ENCODE results near the gene SECTM1.

SECTM1 gene

DNA sequence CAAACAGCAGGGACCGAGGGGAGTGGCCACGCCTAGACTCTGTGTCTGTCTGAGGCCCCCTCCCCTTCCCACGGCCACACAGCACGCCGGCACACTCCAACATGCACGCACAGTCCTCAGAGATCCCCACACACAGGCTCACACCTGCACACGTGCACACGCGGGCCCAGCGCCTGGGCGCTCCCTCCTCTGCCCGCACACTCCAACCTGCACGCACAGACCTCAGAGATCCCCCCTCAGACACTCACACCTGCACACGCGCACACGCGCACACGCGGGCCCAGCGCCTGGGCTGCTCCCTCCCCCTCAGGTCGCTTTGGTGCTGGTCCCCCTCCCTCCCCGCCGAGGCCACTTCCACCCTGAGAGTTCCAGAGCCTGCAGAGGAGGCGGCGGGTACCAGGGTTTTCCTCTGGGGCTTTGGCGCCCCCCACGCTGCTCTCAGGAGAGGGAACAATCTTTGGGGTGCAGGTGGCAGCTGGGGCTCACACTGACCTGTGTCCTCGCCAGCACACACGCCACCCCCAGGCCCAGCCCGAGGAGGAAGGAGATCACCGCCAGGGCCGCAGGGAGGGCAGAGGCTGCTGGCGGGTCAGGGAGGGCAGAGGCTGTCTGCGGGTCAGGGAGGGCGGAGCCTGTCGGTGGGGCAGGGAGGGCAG lies 17.7 kb downstream of the SECTM1 start:
- DNase-seq (ENCODE audit: low read depth): no peak

DNA sequence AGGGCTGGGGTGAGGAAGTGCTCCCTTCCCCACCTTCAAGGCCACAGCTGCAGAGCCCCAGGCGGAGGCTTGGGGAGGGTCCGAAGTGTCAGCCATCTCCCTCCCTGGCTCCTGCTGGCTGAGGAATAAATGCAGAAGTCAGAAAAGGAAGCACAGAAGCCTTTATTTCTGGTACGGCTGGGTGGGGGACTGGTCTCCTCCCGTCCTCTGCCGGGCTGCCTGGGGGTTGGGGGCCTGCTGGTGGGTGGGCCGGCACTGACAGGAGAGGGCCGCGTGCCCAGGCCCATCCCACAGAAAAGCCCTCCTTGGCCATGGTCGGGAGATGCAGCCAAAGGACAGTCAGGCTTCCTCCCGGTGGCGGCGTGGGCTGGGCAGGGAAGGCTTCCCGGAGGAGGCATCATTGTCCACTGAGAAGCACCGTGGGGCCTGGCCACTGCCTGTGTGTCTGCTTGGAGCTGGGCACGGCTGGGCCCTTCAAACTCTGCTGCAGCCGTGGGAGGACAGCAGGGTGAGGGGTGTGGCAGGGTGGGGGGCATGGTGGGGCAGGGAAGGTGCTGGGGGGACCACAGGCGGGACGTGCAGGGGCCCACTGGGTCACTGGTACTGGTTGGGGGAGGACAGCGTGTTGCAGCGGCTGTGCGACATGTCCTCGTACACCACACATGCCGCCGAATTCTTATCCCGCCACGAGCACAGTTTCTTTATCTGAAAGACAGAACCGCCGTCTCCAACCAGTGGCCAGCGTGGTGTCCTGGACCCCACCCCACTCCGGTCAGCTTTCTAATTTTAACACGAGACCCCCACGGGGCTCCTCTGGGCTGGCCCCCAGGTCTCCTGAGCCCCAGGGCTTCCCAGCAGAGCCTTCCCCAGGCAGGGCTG lies 18.6 kb downstream of the SECTM1 start:
- no peak for DNase-seq (ENCODE audit: low read depth)

DNA sequence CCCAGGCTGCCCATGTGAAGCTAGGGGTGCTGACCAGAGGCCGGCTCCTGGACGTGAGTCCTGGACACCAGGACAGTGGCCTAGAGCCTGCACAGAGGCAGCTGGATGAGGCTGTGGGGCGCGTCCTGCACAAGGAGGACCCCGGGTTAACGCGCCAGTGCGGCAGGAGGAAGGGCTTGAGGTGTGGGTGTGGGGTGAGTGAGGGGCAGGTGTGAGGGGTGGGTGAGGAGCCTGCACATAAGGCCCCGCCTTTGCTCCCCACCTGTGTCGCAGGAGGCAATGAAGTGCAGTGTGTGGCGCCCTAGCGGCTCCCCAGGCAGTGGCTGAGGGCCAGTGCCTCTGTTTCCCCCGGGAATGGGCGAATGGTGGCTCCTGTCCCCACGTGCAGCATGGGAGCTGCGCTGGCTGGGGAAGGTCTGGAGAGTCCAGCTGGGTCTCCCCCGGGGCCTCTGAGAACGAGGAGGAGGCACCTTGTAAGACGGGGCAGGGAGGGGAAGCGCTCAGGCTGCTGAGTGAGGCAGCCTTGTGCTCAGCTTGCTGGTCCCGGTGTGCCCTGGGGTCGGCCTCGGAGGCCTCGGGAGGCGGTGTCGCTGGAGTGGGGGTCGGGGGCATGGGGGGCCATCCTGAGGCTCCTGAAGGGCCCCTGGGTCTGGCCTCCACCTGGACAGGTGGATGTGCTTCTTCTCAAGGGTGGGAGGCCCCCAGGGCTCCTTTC lies 19.4 kb downstream of the SECTM1 start:
- no peak for DNase-seq (ENCODE audit: low read depth)

DNA sequence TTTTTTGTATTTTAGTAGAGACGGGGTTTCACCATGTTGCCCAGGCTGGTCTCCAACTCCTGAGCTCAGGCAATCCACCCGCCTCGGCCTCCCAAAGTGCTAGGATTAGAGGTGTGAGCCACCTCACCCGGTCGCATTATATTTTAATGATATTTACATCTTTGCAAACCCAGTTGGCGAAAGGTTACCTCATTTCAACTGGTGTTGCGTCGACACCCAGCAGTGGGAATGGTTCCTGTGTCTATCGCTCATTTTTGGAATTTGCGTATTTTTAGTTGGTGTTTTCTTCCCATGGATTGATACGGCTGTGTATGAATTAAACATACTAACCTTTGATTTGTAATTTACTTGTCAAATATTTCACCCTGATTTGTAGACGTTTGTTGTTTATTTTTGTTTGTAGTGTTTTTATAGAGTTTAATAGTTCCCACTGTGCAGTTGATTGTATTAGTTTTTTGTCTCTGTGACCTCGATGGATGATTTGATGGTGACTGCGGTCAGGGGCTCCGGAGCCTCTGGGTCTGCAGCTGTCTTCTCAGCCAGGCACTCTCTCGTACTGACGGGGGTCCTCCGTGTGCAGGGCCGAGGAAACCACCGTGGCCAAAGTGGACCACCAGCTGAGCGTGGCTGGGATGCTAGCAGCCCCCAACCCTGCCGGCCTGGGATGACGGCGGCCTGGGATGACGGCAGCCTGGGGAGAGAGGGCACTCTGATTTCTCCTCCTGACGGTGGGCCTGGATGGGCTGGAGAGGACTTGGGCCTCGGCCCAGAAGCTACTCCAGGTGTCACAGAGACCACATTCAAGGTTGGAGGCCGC lies 20.2 kb downstream of the SECTM1 start:
- DNase-seq (ENCODE audit: low read depth): no peak

DNA sequence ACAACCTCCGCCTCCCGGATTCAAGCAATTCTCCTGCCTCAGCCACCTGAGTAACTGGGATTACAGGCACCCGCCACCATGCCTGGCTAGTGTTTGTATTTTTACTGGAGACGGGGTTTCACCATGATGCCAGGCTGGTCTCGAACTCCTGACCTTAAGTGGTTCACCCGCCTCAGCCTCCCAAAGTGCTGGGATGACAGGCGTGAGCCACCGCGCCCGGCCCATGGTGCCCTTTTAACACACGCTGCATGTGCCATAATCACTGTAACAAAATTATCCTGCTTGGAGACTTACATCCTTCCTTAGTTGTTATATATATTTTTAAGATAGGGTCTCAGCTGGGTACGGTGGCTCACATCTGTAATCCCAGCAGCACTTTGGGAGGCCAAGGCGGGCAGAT lies 21.6 kb downstream of the SECTM1 start:
- no peak for DNase-seq (ENCODE audit: low read depth)

DNA sequence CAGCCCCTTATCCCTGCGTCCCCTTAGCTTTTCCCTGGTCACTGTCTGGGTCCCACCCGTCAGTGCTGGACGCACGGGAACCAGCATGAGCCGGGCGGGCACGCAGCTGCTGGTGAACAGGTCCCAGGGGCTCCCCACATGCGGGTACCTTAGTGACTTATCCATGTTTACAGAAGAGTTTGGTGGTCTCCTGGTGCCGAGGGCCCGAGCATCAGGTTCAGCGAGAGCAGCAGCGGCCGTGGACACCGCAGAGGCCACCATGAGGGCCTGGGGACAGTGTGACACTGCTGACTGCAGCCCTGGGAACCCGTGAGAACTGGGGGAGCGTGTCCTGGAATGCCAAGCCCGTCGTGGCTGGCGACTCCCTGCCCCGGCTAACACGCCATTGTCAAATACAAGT lies 22.7 kb downstream of the SECTM1 start:
- no peak for DNase-seq (ENCODE audit: low read depth)

DNA sequence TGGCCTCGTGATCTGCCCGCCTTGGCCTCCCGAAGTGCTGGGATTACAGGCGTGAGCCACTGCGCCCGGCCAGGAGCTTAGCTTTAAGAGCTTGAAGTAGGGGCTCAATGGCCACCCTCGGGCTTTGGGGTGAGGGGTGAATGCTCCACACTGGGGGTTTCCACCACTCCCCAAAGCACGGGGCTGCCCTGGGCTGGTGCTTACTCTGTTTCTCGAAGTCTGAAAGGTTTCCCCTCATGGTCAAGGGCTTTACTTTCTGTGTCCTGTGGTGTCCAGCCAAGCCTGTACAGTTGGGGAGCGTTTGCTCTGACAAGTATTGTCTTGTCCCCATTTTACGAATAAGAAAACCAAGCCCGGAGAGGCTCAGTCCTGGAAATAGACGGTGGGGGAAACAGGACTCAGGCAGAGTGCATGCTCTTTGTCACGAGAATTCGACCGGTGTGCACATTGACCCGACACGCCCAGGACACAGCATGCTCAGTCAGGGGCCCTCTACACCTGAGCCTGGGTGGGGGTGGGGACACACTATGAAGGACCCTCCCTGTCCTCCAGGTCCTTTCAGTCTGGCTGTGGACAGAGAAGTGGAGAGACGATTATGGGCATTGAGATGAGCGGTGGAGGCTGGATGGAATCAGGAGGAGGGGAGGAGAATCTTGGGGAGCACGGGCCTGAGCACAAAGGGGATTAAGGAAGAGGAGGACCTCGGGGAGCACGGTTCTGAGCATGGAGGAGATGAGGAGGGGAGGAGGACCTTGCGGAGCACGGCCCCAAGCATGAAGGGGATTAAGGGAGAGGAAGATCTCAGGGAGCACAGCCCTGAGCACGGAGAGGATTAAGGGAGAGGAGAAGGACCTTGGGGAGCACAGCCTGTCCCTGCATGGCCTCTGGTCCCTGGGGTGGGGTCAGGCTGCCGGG lies 23.7 kb downstream of the SECTM1 start:
- DNase-seq (ENCODE audit: low read depth): no peak

DNA sequence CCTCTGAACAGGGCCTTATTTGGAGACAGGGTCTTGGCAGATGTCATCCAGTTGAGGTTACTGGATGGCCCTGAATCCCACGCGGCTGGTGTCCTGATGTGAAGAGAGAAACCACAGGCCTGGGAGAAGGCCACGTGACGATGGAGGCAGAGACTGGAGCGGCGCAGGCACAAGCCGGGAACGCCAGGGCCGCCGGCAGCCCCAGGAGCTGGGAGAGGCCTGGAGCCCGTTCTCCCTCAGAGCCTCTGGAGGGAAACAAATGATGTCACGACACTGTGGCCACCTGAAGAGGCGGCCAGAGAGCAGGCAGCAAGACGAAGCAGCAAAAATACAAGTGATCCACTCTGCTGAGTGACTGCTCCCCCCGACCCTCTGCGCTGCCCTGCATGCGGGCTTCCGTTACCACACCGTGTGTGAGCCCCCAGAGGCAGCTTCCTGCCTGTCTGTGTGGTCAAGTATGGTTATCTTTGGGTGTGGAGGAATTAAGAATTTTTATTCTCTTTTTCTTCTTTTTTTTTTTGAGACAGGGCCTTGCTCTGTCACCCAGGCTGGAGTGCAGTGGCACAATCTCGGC lies 27.8 kb downstream of the SECTM1 start:
- no peak for DNase-seq (ENCODE audit: low read depth)

DNA sequence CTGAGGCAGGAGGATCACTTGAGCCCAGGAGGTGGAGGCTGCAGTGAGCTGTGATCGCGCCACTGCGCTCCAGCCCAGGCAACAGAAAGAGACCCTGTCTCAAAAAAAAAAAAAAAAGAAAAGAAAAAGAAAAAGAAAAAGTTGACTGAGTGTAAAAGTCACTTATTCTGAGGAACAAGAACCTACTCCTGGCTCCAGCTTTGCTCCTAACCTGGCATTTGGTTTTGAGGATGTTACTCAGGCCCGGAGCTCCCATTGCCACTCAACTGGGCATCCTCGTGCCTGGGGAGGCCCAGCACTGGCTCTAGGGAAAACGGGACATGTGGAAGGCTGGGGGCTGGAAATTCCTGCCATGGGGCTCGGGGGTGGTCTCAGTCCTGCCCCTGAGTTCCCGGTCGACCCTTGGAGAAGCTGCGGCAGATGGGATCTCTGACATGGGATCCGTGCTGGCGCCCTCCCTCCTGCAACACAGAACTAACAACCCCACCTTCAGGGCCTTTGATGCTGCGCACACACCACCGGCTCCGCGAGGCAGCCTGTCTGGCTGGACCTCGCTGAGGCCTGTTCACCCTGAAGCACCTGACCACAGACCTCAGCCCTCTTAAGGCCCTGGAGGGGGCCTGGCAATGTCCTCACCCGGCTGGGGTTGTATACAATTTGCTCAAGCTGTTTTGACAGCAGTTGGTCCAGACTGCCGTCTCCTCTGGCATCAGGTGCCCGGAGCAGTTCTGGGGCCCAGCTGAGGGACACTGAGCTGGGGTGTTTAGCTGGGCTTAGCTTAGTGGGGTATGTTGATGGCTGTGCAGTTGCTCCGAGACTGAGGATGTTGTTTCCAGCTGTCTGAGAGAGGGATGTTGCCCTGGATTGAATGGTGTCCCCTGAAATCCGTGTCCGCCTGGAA lies 28.5 kb downstream of the SECTM1 start:
- no peak for DNase-seq (ENCODE audit: low read depth)

DNA sequence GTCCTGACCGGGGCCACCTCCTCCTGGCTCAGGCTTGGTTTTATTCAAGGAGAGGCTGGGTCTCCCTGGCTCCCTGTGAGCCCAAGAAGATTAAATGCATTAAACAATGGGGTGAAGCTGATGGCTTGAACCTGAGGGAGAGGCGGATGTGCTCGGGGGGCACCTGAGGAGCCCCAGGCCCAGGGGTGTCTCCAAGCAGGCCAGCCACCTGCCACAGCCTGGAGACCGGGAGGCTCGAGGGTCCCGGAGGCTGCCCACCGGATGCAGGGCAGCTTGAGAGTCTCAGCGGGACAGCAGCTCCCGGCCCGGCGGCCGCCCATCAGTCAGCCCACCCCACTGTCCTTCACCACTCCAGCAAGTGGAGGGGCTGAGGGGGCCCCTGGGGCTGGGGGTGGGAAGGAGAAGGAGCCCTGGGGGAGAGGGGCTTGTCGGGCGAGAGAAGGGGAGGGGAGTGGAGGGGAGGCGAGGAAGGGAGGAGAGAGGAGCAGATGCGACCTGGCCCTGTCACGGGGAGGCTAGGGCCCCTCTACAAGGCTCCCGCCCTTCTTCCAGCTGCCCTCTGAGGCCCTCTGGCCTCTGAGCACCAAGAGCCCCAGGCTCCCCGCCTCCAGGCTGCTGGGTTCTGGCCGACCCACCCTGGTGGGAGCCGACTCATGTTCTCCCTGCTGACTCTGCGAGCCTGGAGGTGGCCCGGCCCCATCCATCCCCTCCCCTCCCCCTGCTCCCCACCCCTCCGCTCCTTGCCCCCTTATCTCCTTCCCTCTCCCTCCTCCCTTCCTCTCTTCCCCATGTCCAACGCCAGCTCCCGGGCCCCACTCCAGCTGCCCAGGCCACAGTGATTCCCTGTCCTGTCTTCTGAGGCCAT lies 29.4 kb downstream of the SECTM1 start:
- DNase-seq (ENCODE audit: low read depth): no peak

DNA sequence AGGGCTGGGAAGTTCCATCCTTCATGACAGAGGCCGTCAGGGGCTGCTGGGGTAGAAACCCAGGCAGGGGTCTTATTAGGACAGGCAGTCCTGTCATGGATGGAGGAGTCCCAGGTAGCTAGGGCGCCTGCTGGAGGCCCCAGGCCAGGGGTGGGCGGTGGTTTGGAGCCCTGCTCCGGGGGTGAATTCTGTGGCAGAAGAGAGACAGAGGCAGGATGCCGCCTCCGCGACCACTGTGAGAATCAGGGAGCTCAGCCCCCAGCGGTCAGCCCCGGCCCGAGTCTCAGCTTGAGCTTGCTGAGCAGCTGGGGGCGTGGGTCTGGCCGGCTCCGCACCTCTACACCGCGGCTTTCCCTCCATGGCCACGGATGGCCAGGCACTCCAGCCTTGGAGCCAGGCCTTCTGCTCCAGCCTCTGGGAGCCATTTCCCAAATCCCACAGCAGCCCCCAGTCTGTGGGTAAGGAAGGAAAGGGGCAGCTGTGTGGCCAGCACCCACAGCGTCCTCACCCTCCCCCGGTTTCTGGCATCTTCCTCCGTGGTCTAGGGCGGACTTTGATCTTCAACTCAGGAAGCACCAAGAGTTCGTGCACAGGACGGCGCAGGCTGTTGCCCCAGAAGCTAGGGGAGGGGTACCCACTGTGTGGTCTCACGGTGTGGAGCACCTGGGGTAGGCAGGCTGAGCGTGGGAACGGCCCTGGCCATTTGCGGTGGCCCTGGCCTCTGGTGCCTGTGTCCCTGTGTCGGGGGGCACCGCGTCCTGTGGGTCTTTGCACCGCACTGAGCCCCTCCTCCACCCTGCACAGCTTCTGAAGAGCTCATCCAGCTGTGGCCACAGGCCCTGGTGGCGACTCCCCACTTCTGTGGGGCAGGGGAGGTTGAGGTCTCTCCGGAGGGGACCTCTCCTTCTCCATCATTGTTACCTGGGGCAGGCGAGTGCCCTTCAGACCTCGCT lies 30.3 kb downstream of the SECTM1 start:
- DNase-seq (ENCODE audit: low read depth): no peak

DNA sequence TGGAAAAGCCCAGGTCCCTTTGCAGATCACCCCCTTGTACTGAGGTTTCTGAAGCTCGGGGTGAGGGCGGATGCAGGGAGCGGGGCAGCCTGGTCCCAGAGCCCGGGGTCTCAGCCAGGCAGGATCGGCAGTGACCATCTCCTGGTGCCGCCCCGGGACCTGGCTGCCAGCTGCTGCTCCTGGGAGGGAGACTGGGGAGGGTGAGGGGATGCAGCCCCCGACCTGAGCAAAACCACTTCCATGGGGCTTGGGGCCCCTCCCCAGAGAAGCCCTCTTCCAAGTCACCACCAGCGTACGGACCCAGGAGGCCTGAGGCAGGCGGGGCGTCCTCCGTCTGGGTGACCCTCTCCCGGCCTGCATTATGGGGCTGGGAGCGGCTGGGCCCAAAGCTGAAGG lies 31.0 kb downstream of the SECTM1 start:
- no peak for DNase-seq (ENCODE audit: low read depth)

DNA sequence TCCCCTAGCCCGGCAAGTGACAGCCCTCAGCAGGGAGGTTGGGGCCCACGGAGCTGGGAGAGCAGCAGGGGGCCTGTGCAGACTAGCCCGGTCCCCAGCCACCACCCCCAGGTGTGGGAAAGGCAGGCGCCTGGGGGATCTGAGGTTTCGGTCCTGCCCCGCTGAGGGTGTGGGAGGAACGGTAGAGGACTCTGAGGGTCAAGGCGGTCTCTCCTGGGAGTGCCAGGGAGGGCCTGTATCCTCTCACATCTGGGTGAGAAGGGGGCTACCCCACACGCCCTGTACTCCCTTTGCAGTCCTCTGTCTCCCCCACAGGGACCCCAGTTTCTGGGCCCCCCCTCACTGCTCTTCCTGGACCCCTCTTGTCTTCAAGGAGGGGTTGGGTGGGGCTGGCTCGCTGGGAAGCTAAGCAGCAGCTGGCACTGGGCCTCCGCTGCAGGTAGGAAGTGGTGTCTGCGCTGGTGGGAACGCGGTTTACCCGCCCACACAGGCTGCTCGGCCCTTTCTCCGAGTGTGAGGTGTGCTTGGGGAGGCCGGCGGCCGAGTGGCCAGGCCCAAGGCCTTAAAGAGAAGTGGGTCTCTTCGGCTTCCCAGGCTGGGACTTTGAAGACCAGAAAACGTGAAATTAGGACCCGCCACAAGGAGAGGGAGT lies 31.5 kb downstream of the SECTM1 start:
- DNase-seq (ENCODE audit: low read depth): no peak

DNA sequence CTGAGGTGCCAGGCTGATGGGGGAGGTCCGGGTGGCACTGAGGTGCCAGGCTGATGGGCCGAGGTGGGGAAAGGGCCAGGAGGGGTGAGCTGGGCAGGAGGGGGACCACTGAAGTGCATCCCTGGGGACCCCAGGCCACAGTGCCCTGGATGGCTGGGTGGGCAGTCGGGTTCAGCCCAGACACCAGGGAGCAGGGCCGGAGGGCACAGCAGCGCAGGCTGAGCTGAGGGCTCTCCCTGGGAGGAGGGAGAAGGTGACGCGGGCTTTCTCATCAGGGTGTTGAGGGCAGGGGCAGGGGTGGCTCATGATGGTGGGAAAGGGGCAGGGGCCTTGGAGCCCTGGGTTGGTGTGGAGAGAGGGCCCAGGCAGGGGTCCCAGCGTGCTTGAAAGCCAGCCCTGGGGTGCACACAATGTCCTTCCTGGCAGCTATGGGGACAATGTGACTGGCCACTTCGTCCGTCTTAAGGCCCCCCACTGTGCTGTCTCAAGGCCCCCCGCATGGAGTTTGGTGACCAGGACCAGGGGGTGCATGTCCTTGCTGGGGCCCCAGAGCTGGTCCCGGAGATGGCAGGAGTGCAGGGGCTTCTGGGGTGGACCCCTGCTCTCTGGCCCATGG lies 32.2 kb downstream of the SECTM1 start:
- no peak for DNase-seq (ENCODE audit: low read depth)

DNA sequence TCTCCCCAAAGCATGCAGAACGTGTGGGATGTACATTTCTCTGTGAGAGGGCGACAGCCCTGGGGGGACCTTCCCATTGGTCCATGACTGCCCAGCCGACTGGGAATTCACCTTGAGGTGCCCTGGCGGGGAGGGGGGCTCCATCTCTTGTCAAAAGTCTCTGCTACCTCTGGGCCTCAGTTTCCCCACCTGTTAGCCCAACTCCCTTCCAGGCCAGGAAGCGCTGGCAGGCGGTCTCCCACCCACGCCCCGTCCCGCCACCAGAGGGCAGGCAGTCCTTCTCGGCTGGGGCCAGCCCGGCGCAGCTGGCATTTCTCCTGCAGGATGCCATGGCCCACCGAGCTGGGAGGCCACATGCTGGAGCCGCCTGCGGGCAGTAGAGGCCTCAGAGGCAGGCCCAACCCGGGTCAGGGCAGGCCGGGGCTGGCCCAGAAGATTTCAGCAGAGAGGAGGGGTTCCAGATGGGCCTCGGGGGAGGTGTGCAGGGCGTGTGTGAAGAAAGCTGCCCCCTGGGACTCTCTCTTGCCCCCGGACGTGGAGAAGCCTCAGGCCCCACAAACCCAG lies 32.8 kb downstream of the SECTM1 start:
- DNase-seq (ENCODE audit: low read depth): no peak

DNA sequence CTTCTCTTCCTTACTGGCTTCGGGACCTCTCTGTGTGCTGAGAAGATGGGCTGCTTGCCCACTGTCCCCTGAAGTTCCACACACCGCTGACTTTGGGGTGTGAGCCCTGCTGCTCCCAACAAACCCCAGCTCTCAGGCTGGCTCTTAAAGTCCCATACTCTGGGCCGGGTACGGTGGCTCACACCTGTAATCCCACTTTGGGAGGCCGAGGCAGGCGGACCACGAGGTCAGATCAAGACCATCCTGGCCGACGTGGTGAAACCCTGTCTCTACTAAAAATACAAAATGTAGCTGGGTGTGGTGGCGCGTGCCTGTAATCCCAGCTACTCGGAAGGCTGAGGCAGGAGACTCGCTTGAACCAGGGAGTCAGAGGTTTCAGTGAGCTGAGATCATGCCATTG lies 33.3 kb downstream of the SECTM1 start:
- DNase-seq (ENCODE audit: low read depth): no peak
